Colonic mucosa (tissue), 4 donors: ENCODE results near the gene PIF1. TPM values are rescaled to one million over a fixed set of nuclear protein-coding genes. Genes with fewer than 3 reads are reported as not detected.

Source experiments
- DNase-seq: peaks from one replicate; pipeline ENCODE4 v3.0.0-alpha.2; 2020
- H3K27ac ChIP-seq: fragments of 200-600 bp; one replicate; pipeline ENCODE4 v1.8.0; 2021
- H3K27me3 ChIP-seq: fragments of 200-600 bp; one replicate; pipeline ENCODE4 v1.8.0; 2021
- H3K36me3 ChIP-seq: fragments of 200-600 bp; one replicate; pipeline ENCODE4 v1.8.0; 2021
- H3K4me1 ChIP-seq: fragments of 200-600 bp; one replicate; pipeline ENCODE4 v1.8.0; 2021; ENCODE audit warnings: mild to moderate bottlenecking
- H3K4me3 ChIP-seq: fragments of 200-600 bp; one replicate; pipeline ENCODE4 v1.8.0; 2021
- H3K9ac ChIP-seq, 2 donors: one replicate each; pipeline ENCODE4 v1.7.0; 2013; ENCODE audit warnings: control low read depth in 2 of 2, low read depth in 2 of 2, low read length in 2 of 2
- H3K9me3 ChIP-seq: fragments of 200-600 bp; one replicate; pipeline ENCODE4 v1.8.0; 2021
- intact Hi-C: fragments of 100-400 bp; cut with DNase I; formaldehyde crosslinking; loops from one replicate; pipeline ENCODE4 v1.14.1; 2022
- total RNA-seq, 2 donors: library from RNA; stranded (reverse); fragmentation: NEBNext Ultra II Directional in 1 of 2; extraction: Animal tissue kit (Norgen Biotek cat#: 25700) in 1 of 2; gene quantifications; one replicate each; pipeline ENCODE4 v1.2.1, GENCODE V29; 2021
- TF ChIP-seq, protein P1 (sequence below): fragments of 200-600 bp; IDR thresholded peaks from one replicate; pipeline ENCODE4 v1.8.0; 2022; ENCODE audit warnings: antibody characterized with exemption, mild to moderate bottlenecking
- donor health status: healthy.
- donor health status: DM: no; HTN: no; CAD: no.
- donor health status: DM: no; HTN: no; CAD: no.

The PIF1 gene
- total RNA-seq, 2 donors from 2014 or later: 6.1 to 20.7 TPM

DNA sequence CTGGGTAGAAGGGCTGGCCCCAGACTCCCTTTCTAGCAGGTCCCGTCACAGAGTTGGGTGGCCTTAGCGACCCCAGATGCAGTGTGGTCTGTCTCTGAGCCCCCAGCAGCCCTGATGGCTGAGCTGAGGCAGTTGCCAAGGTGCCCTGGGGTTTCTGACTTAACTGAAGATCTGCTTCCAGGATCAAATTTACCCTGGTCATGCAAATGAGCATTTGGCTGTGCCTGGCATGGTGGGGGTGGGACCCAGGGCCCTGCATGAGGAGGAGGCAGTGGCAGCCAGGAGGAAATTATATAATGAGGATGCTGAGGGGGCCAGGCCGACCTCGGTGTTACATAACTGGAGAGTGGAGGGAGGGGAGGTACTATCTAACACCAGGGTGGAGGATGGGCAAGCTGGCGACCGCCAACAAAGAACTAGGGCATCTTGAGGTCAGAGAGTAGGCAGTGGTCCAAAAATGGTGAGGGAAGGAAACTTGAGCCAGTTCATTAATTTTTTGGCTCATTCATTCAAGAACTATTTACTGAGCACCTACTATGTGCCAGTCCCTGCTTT lies 32.7 kb upstream of the PIF1 start:
- DNase-seq: no peak
- Histone ChIP-seq H3K4me1 (no peaks in the 10 kb centered on the region), H3K9ac (no peak overlapping the region), H3K36me3 (no peaks in the 10 kb centered on the region), H3K9me3 (no peaks in the 10 kb centered on the region), H3K4me3 (no peak overlapping the region), H3K27me3 (no peaks in the 10 kb centered on the region), H3K27ac (peak overlapping the region; percentile 28)
- intact Hi-C loops: no loop called here
- TF ChIP-seq, protein P1, sequence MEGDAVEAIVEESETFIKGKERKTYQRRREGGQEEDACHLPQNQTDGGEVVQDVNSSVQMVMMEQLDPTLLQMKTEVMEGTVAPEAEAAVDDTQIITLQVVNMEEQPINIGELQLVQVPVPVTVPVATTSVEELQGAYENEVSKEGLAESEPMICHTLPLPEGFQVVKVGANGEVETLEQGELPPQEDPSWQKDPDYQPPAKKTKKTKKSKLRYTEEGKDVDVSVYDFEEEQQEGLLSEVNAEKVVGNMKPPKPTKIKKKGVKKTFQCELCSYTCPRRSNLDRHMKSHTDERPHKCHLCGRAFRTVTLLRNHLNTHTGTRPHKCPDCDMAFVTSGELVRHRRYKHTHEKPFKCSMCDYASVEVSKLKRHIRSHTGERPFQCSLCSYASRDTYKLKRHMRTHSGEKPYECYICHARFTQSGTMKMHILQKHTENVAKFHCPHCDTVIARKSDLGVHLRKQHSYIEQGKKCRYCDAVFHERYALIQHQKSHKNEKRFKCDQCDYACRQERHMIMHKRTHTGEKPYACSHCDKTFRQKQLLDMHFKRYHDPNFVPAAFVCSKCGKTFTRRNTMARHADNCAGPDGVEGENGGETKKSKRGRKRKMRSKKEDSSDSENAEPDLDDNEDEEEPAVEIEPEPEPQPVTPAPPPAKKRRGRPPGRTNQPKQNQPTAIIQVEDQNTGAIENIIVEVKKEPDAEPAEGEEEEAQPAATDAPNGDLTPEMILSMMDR: no peak

DNA sequence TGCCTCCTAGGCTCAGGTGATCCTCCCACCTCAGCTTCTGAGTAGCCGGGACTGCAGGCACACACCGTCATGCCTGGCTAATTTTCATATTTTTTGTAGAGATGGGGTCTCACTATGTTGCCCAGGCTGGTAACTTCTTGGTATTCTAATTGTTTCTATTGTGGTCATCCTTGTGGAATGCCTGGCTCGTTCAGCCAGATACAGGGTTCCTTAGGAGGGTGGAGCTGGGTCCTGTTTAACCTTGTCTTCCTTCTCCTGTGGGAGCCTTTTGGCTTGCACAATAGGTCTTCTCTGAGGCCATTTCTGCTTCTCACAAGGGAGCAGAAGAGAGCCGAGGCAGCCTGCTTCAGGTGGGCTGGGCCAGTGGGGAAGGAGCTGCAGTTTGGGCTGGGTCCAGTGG lies 32.0 kb upstream of the PIF1 start:
- TF ChIP-seq, protein P1: no peak
- Histone ChIP-seq H3K9me3 (no peaks in the 10 kb centered on the region), H3K27ac (peak overlapping the region; percentile 34), H3K27me3 (no peaks in the 10 kb centered on the region), H3K9ac (no peak overlapping the region), H3K4me1 (no peaks in the 10 kb centered on the region), H3K36me3 (no peaks in the 10 kb centered on the region), H3K4me3 (no peak overlapping the region)
- DNase-seq: no peak
- intact Hi-C loops: no loop called here

DNA sequence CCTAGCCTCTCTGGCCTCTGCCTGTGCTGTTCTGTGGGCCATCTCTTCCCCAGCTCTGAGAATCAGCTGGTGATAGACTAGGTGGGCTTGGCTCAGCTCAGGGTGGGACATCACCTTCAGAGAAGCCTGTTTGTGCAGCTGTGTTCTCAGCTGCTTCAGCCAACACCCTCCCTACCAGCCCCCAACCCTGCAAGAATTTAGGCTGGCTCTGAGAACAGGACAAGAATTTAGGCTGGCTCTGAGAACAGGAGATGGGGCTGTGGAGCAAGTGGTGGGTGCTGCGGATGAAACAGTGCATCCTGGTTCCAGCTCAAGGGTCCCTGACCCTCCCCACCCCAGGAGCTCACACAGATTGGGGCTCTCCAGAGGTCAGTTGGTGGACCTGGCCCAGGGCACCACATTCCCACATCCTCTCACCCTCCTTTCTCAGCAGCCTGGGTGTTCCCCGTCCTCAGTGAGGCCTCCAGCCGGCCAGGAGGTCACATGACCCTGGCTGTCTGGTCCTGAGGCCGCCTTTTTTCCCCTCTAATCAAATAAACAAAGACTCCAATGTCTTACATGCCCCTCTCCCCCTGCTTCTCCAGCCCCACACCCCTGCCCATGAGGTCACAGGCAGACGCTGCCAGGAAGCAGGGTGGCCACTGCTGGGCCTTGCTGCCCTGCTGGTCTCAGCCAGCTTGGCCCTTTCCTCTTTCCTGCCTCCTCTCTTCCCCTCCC lies 31.1 kb upstream of the PIF1 start:
- no peak for DNase-seq

DNA sequence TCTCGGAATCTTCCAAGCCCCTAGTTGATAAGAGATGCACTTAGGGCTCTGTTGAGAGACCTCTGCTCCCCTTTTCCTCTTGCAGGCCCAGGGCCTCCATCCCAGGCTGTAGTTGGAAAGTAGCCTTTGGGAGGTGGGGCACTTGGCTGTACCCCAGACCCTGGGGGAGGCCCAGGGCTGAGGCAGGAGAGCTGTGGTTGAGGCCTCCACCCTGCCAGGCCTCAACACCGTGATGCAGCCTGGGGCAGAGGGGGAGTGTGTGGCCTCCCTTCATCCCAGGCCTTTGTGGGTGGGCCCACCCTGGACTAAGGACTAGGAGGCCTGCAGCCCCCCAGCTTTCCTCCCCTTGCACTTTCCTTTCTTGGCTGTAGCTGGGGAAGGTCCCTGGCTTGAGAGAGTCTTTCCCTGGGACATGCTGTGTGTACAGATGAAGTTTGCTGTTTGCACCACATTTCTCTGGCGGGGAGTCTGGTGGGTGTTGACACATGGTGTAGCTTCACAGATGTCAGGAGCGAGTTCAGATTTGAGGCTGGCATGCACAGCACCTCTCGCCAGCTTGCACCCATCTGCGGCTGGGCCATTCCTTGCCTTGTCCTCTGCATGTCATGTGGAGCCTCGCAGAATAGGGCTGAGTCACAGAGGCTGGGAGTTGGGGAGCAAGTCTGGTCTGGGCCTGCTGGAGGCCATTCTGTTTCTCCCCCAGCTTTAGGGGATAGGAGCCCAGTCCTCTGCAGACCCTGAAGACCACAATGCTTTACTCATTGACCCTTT lies 29.9 kb upstream of the PIF1 start:
- no peaks in the 10 kb centered on the region for H3K27me3 ChIP-seq
- peak overlapping the region in 1 of 2 donors; percentile 28 for H3K9ac ChIP-seq
- no peak overlapping the region for H3K27ac ChIP-seq
- TF ChIP-seq, protein P1: no peak
- intact Hi-C loops: no loop called here
- H3K4me3 ChIP-seq: no peak overlapping the region
- no peaks in the 10 kb centered on the region for H3K36me3 ChIP-seq
- no peaks in the 10 kb centered on the region for H3K4me1 ChIP-seq
- DNase-seq: no peak
- H3K9me3 ChIP-seq: no peaks in the 10 kb centered on the region

More for the DNA sequence above, 31.1 kb upstream of the PIF1 start:
- Histone ChIP-seq H3K27ac (peak overlapping the region; percentile 34), H3K4me1 (no peaks in the 10 kb centered on the region), H3K36me3 (no peaks in the 10 kb centered on the region), H3K4me3 (no peak overlapping the region), H3K9ac (peak overlapping the region in 1 of 2 donors; percentile 28), H3K9me3 (no peaks in the 10 kb centered on the region), H3K27me3 (no peaks in the 10 kb centered on the region)
- intact Hi-C loops: no loop called here
- TF ChIP-seq, protein P1: no peak

DNA sequence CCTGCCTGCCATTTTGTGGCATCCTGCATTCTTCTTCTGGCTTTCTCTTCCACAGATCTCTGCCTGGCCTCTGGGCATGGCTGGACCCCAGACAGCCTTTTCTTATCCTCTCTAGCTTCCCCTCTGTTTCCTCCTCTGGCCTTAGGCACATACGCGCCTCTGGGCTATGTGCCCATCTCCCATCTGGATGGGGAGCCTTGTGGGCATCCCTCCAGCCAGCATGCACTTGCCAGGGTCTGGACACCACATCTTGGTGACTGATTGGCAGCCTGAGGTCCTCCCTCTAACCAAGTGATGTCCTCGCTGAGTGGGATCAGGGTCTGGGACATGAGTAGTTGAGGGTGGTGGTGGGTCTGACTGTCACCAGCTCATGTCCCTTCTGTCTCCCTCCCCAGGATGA lies 29.1 kb upstream of the PIF1 start:
- H3K36me3 ChIP-seq: no peaks in the 10 kb centered on the region
- intact Hi-C loops: no loop called here
- H3K27me3 ChIP-seq: no peaks in the 10 kb centered on the region
- H3K9me3 ChIP-seq: no peaks in the 10 kb centered on the region
- no peak overlapping the region for H3K9ac ChIP-seq
- no peaks in the 10 kb centered on the region for H3K4me1 ChIP-seq
- no peak overlapping the region for H3K4me3 ChIP-seq
- H3K27ac ChIP-seq: no peak overlapping the region
- DNase-seq: no peak
- TF ChIP-seq, protein P1: no peak
